ENCODE measurements around the gene PTPN7. TPM values are rescaled to one million over a fixed set of nuclear protein-coding genes. Genes with fewer than 3 reads are reported as not detected.

PTPN7 gene
- total and polyA plus RNA-seq, 2 donors (not counting 3 experiments of a cell fraction or from before 2014, with no cell fraction given) = 0.86 to 1.8 TPM

- no TSS peak for BruUV-seq (replicated peaks)
- Histone ChIP-seq H3K79me2 (ENCODE audit: control insufficient read depth, insufficient read depth, low read length) (no peaks in the 10 kb centered on the region), H3K9ac (replicated peaks; ENCODE audit: extremely low read depth, insufficient read depth, low read length) (no peak overlapping the region), H3K4me3 (replicated peaks in 1 of 3; ENCODE audit: insufficient read depth in 1 of 3, low read depth in 1 of 3, low read length in 3 of 3) (no peak overlapping the region), H3K4me1 (ENCODE audit: control insufficient read depth, extremely low read depth, insufficient read depth, low read length) (no peaks in the 10 kb centered on the region), H4K20me1 (replicated peaks; ENCODE audit: control insufficient read depth, extremely low read depth, insufficient read depth, low read length) (no peaks in the 10 kb centered on the region), H3K9me3 (replicated peaks; ENCODE audit: control insufficient read depth, insufficient read depth, low read length) (no peaks in the 10 kb centered on the region), H3K36me3 (ENCODE audit: control insufficient read depth in 2 of 2, extremely low read depth in 1 of 2, insufficient read depth in 2 of 2, low read length in 2 of 2) (no peaks in the 10 kb centered on the region), H3K27ac (ENCODE audit: insufficient read depth, low read depth, low read length) (no peak overlapping the region), H2AFZ (ENCODE audit: low read depth, low read length) (no peak overlapping the region), H3K4me2 (ENCODE audit: insufficient read depth, low read length) (no peak overlapping the region), H3K9me1 (replicated peaks; ENCODE audit: control insufficient read depth, extremely low read depth, insufficient read depth, low read length) (no peaks in the 10 kb centered on the region), H3K27me3 (ENCODE audit: control insufficient read depth in 2 of 2, insufficient read depth in 2 of 2, low read length in 2 of 2) (peaks cover 4 to 10% of the 10 kb centered on the region in 2 experiments)
- POLR2A ChIA-PET = no interaction called here
- no peak for FAIRE-seq
- dilution Hi-C loops (cut with MboI; ENCODE audit: extremely low pct_ligation_motif_present, low sequenced_read_pairs) = no loop called here
- DNase-seq (ENCODE audit: low read depth, low spot score) = no peak
- intact Hi-C loops (cut with micrococcal nuclease) = no loop called here
- no peak for TF ChIP-seq JUN (IDR thresholded peaks at IDR 0.05; ENCODE audit: borderline replicate concordance, insufficient read depth, insufficient read length, low read depth)
- no peak for TF ChIP-seq GATA2 (IDR thresholded peaks at IDR 0.05; ENCODE audit: insufficient read depth, insufficient read length, low read depth, low read length)
- TF ChIP-seq FOS (IDR thresholded peaks at IDR 0.05; ENCODE audit: borderline replicate concordance, insufficient read depth, low read length) = no peak
- TF ChIP-seq MAX (IDR thresholded peaks at IDR 0.05; ENCODE audit: insufficient read depth, insufficient read length) = no peak
- no peak for TF ChIP-seq POLR2AphosphoS5 (IDR thresholded peaks at IDR 0.05; ENCODE audit: insufficient read depth, low read depth, low read length)
- TF ChIP-seq POLR2A (IDR thresholded peaks at IDR 0.05; ENCODE audit: low read depth, low read length) = no peak
- CTCF ChIA-PET = interaction anchor here (0.9 to 1.2 kb wide), 2 partner anchors 9 to 10 kb away, joined by 3 to 7 read pairs; no protein-coding TSS in a partner anchor
Observed at GRCh38 chr1:202125611-202126010, 34.8 kb downstream of the PTPN7 start.

- Histone ChIP-seq H3K36me3 (ENCODE audit: control insufficient read depth in 2 of 2, extremely low read depth in 1 of 2, insufficient read depth in 2 of 2, low read length in 2 of 2) (no peaks in the 10 kb centered on the region), H3K9ac (replicated peaks; ENCODE audit: extremely low read depth, insufficient read depth, low read length) (no peak overlapping the region), H3K79me2 (ENCODE audit: control insufficient read depth, insufficient read depth, low read length) (no peaks in the 10 kb centered on the region), H3K27ac (ENCODE audit: insufficient read depth, low read depth, low read length) (no peak overlapping the region), H3K9me1 (replicated peaks; ENCODE audit: control insufficient read depth, extremely low read depth, insufficient read depth, low read length) (no peaks in the 10 kb centered on the region), H2AFZ (ENCODE audit: low read depth, low read length) (no peak overlapping the region), H3K4me3 (replicated peaks in 1 of 3; ENCODE audit: insufficient read depth in 1 of 3, low read depth in 1 of 3, low read length in 3 of 3) (no peak overlapping the region), H4K20me1 (replicated peaks; ENCODE audit: control insufficient read depth, extremely low read depth, insufficient read depth, low read length) (no peaks in the 10 kb centered on the region), H3K4me2 (ENCODE audit: insufficient read depth, low read length) (no peak overlapping the region), H3K27me3 (ENCODE audit: control insufficient read depth in 2 of 2, insufficient read depth in 2 of 2, low read length in 2 of 2) (peaks cover 4 to 10% of the 10 kb centered on the region in 2 experiments), H3K9me3 (replicated peaks; ENCODE audit: control insufficient read depth, insufficient read depth, low read length) (no peaks in the 10 kb centered on the region), H3K4me1 (ENCODE audit: control insufficient read depth, extremely low read depth, insufficient read depth, low read length) (no peaks in the 10 kb centered on the region)
- ChIA-PET POLR2A (no interaction called here), CTCF (interaction anchor here (1.3 to 7.2 kb wide), 3 partner anchors 112 to 228 kb away, joined by 4 to 102 read pairs (median 4); no protein-coding TSS in a partner anchor)
- DNase-seq (ENCODE audit: low read depth, low spot score) = no peak
- no TSS peak for BruUV-seq (replicated peaks)
- intact Hi-C loops (cut with micrococcal nuclease) = no loop called here
- FAIRE-seq = no peak
- dilution Hi-C loops (cut with MboI; ENCODE audit: extremely low pct_ligation_motif_present, low sequenced_read_pairs) = no loop called here
- no peak for TF ChIP-seq GATA2 (IDR thresholded peaks at IDR 0.05; ENCODE audit: insufficient read depth, insufficient read length, low read depth, low read length)
- TF ChIP-seq MAX (IDR thresholded peaks at IDR 0.05; ENCODE audit: insufficient read depth, insufficient read length) = no peak
- TF ChIP-seq POLR2AphosphoS5 (IDR thresholded peaks at IDR 0.05; ENCODE audit: insufficient read depth, low read depth, low read length) = no peak
- no peak for TF ChIP-seq POLR2A (IDR thresholded peaks at IDR 0.05; ENCODE audit: low read depth, low read length)
- no peak for TF ChIP-seq CTCF (IDR thresholded peaks at IDR 0.05; ENCODE audit: extremely low read depth in 1 of 2, insufficient read depth in 1 of 2, low read depth in 1 of 2, low read length in 2 of 2)
- TF ChIP-seq FOS (IDR thresholded peaks at IDR 0.05; ENCODE audit: borderline replicate concordance, insufficient read depth, low read length) = no peak
- TF ChIP-seq JUN (IDR thresholded peaks at IDR 0.05; ENCODE audit: borderline replicate concordance, insufficient read depth, insufficient read length, low read depth) = no peak
- TF ChIP-seq EZH2 (IDR thresholded peaks at IDR 0.05; ENCODE audit: borderline replicate concordance, low read depth, low read length, severe bottlenecking) = no peak
- TF ChIP-seq MYC (IDR thresholded peaks at IDR 0.05; ENCODE audit: low read depth, low read length) = no peak
Observed at GRCh38 chr1:202124142-202124541, 36.3 kb downstream of the PTPN7 start.

Data from endothelial cell of umbilical vein (primary cell).